GM23338 (cell line): ENCODE measurements around the gene ANKIB1. TPM values are rescaled to one million over a fixed set of nuclear protein-coding genes. Genes with fewer than 3 reads are reported as not detected.

ENCODE experiments used
- ATAC-seq: fragments of 200-7000 bp; cut with Tn5 transposase; 3 replicates; pipeline ENCODE4 v1.9.1; 2020
- DNase-seq: peaks from one replicate; pipeline ENCODE4 v3.0.0-alpha.2; 2015; ENCODE audit warnings: low spot score
- H2AFZ ChIP-seq: fragments of 200-600 bp; sonication (generic); 2 replicates; pipeline ENCODE4 v1.8.0; 2016; ENCODE audit warnings: antibody characterized with exemption, mild to moderate bottlenecking, moderate library complexity
- H3F3A ChIP-seq: fragments of 200-600 bp; sonication (generic); replicated peaks from 2 replicates; pipeline ENCODE4 v1.8.0; 2017; ENCODE audit warnings: antibody characterized with exemption, mixed run types, low read depth
- H3K27ac ChIP-seq: fragments of 200-600 bp; sonication (generic); 2 replicates; pipeline ENCODE4 v1.6.1; 2016; ENCODE audit warnings: low read depth
- H3K27me3 ChIP-seq: fragments of 200-600 bp; sonication (generic); 2 replicates; pipeline ENCODE4 v1.8.0; 2016; ENCODE audit warnings: mild to moderate bottlenecking, mixed run types, moderate library complexity; ENCODE audit not compliant: insufficient read depth
- H3K36me3 ChIP-seq: fragments of 200-600 bp; sonication (generic); 2 replicates; pipeline ENCODE4 v1.8.0; 2016; ENCODE audit warnings: mild to moderate bottlenecking; ENCODE audit not compliant: insufficient read depth
- H3K4me1 ChIP-seq: fragments of 200-600 bp; sonication (generic); 2 replicates; pipeline ENCODE4 v1.8.0; 2016; ENCODE audit warnings: mild to moderate bottlenecking, moderate library complexity; ENCODE audit not compliant: insufficient read depth
- H3K4me2 ChIP-seq: fragments of 200-600 bp; sonication (generic); 2 replicates; pipeline ENCODE4 v1.7.1; 2017; ENCODE audit warnings: mixed run types
- H3K4me3 ChIP-seq: fragments of 200-600 bp; sonication (generic); 2 replicates; pipeline ENCODE4 v1.6.1; 2016; ENCODE audit warnings: mixed run types
- H3K79me2 ChIP-seq: fragments of 200-600 bp; sonication (generic); replicated peaks from 2 replicates; pipeline ENCODE4 v1.8.0; 2017; ENCODE audit warnings: mild to moderate bottlenecking; ENCODE audit not compliant: insufficient read depth
- H3K9me2 ChIP-seq: fragments of 200-600 bp; sonication (generic); 2 replicates; pipeline ENCODE4 v1.8.0; 2017; ENCODE audit not compliant: insufficient read depth
- H4K20me1 ChIP-seq: fragments of 200-600 bp; sonication (generic); replicated peaks from 2 replicates; pipeline ENCODE4 v1.8.0; 2017; ENCODE audit warnings: mild to moderate bottlenecking; ENCODE audit not compliant: insufficient read depth
- H3K27ac Mint-ChIP-seq: 2 replicates; pipeline ENCODE4 v1.8.0; 2020; ENCODE audit warnings: inconsistent platforms, mild to moderate bottlenecking, moderate library complexity, mixed read lengths
- H3K27me3 Mint-ChIP-seq: 3 replicates; pipeline ENCODE4 v1.8.0; 2022; ENCODE audit warnings: low read depth, mild to moderate bottlenecking, moderate library complexity, mixed read lengths, inconsistent platforms; ENCODE audit not compliant: insufficient read depth, poor library complexity
- H3K36me3 Mint-ChIP-seq: 3 replicates; pipeline ENCODE4 v1.8.0; 2021; ENCODE audit warnings: low read depth, mild to moderate bottlenecking, inconsistent platforms, moderate library complexity, mixed read lengths
- H3K4me1 Mint-ChIP-seq: 3 replicates; pipeline ENCODE4 v1.8.0; 2020; ENCODE audit warnings: mild to moderate bottlenecking, inconsistent platforms, mixed read lengths
- H3K4me3 Mint-ChIP-seq: 3 replicates; pipeline ENCODE4 v1.8.0; 2021; ENCODE audit warnings: moderate library complexity, mild to moderate bottlenecking, inconsistent platforms, mixed read lengths
- H3K9me3 Mint-ChIP-seq: 3 replicates; pipeline ENCODE4 v1.8.0; 2020; ENCODE audit warnings: moderate library complexity, mild to moderate bottlenecking, inconsistent platforms, mixed read lengths
- CREB1 ChIP-seq: fragments of 250-450 bp; sonication (Bioruptor Pico); IDR thresholded peaks from 2 replicates; pipeline ENCODE4 v1.5.0; 2020; ENCODE audit warnings: low read depth, mild to moderate bottlenecking, moderate library complexity
- CTCF ChIP-seq, 2 experiments: fragments of 200-600 bp in 1 of 2; sonication (generic) in 1 of 2; conservative IDR thresholded peaks; 2 replicates each; pipeline versions ENCODE4 v1.5.1 to v1.6.1; 2016 to 2017; ENCODE audit warnings: antibody characterized with exemption in 2 of 2, low read depth in 2 of 2, mild to moderate bottlenecking in 2 of 2, moderate library complexity in 1 of 2
- ETS1 ChIP-seq: IDR thresholded peaks from 2 replicates; pipeline ENCODE4 v1.6.1; 2016; ENCODE audit warnings: antibody characterized with exemption
- JUNB ChIP-seq: IDR thresholded peaks from one replicate; pipeline ENCODE4 v1.6.1; 2016; ENCODE audit warnings: antibody characterized with exemption; ENCODE audit not compliant: unreplicated experiment
- NANOG ChIP-seq: IDR thresholded peaks from 2 replicates; pipeline ENCODE4 v1.6.1; 2016; ENCODE audit warnings: antibody characterized with exemption, borderline replicate concordance
- POLR2AphosphoS5 ChIP-seq: IDR thresholded peaks from 2 replicates; pipeline ENCODE4 v1.6.1; 2016; ENCODE audit warnings: antibody characterized with exemption, low read depth
- REST ChIP-seq: IDR thresholded peaks from one replicate; pipeline ENCODE4 v1.6.1; 2018; ENCODE audit warnings: antibody characterized with exemption; ENCODE audit not compliant: unreplicated experiment
- STAT1 ChIP-seq: IDR thresholded peaks from one replicate; pipeline ENCODE4 v1.6.1; 2016; ENCODE audit warnings: antibody characterized with exemption; ENCODE audit not compliant: unreplicated experiment
- ZNF462 ChIP-seq: fragments of 250-450 bp; sonication (Bioruptor Pico); IDR thresholded peaks from 2 replicates; pipeline ENCODE4 v1.5.0; 2020; ENCODE audit warnings: mild to moderate bottlenecking, moderate library complexity
- polyA plus RNA-seq: library from polyadenylated mRNA; unstranded; fragments of >200 nt; fragmentation: Nextera tagmentation; extraction: Ambion mirVana; gene quantifications from 2 replicates; pipeline ENCODE4 v1.2.1, GENCODE V29; 2016
- total RNA-seq: library from RNA; depleted of rRNA; stranded (reverse); fragments of >200 nt; shearing (Covaris generic); gene quantifications from 2 replicates; pipeline ENCODE4 v1.2.3, GENCODE V29; 2014

ANKIB1 gene
- total and polyA plus RNA-seq, 2 experiments from 2014 or later = 19.1 to 40.3 TPM

GRCh38 chr7:92325858-92326257 is 80.1 kb downstream of the ANKIB1 start:
- no peaks in the 10 kb centered on the region for H3K36me3 ChIP-seq
- no peaks in the 10 kb centered on the region for H3K27me3 ChIP-seq
- no peaks in the 10 kb centered on the region for H4K20me1 ChIP-seq
- TF ChIP-seq POLR2AphosphoS5 (no peak), REST (no peak), ZNF462 (CRISPR knock-in tag) (no peak), CTCF (conservative IDR thresholded peaks at IDR 0.05; ENCODE audit: low read depth in 2 of 2) (no peak), STAT1 (no peak), JUNB (no peak), CREB1 (CRISPR knock-in tag) (no peak), ETS1 (no peak), NANOG (no peak)
- no peaks in the 10 kb centered on the region for H3K4me1 ChIP-seq
- no peaks in the 10 kb centered on the region for H3K79me2 ChIP-seq
- ATAC-seq (no peak), DNase-seq (no peak)
- Mint-ChIP-seq H3K27ac (no peak overlapping the region), H3K4me3 (no peak overlapping the region), H3K4me1 (no peaks in the 10 kb centered on the region), H3K9me3 (no peaks in the 10 kb centered on the region), H3K27me3 (no peaks in the 10 kb centered on the region), H3K36me3 (no peaks in the 10 kb centered on the region)
- H3K4me2 ChIP-seq = no peak overlapping the region
- H3K9me2 ChIP-seq = no peaks in the 10 kb centered on the region
- H3F3A ChIP-seq = no peaks in the 10 kb centered on the region
- H2AFZ ChIP-seq = no peak overlapping the region
- no peak overlapping the region for H3K4me3 ChIP-seq
- no peak overlapping the region for H3K27ac ChIP-seq
